ENCODE results near the gene KDM1B.
A peak's percentile ranks its signal among the peaks of the same experiment; 100 is the strongest.
"Not testable (repeated sequence)": the region's sequence is repeated elsewhere in the genome, so short reads cannot be mapped to it uniquely, and the experiment has no call there.

Gene KDM1B

GRCh38 chr6:18203786-18204185 is 48.6 kb downstream of the KDM1B start:
- no peak for DNase-seq

GRCh38 chr6:18204691-18205090 is 49.5 kb downstream of the KDM1B start:
- DNase-seq = no peak

DNA sequence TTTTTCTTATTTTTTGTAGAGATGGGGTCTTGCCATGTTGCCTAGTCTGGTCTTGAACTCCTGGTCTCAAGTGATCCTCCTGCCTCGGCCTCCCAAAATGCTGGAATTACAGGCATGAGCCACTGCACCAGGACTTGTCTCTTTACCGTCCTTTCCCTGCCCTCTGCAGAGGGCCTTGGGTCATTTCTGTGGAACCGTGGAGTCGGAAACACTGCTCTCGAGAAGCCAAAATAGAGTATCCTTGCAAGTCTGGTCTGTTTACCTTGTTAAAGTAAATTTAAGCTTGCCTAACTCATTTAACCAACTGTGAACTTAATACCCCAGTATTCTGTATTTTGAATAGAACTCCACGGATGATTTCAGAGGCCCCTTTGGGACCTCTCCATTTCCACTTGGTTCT is 51.4 kb downstream of the KDM1B start:
- no peak for DNase-seq

DNA sequence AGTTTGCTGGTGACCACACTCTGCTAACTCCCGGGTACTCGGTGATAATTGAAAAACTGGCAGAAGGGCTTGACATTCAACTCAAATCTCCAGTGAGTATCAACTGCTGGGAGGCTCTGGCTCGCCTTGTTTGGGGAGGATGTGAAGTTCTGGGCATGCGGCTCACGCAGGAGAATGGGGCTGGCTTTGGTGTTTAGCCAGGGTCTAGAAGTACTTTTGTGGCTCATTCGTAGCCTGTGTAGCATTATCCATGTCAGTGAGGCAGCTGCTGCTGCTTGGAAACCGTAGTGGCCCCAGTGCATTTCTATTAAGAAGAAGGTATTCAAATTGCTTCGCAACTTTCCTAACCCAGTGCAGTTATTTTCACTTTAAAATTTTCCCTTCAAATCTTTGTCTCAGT is 52.2 kb downstream of the KDM1B start:
- DNase-seq = no peak

DNA sequence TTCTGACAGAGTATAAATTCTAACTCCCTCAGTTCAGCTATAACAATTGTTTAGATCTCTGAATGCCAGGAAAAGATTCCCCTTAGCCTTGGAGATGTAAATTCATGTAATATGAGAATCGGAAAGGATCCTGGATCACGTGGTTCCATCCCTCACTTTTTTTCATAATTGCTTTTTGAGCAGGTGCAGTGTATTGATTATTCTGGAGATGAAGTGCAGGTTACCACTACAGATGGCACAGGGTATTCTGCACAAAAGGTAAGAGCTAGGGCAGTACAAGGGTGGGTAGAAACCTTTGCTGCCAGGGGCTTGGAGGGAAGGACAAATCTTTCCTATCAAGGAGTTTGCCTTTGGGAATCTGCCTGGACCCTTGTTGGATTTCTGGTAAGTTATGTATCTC is 52.7 kb downstream of the KDM1B start:
- no peak for DNase-seq

DNA sequence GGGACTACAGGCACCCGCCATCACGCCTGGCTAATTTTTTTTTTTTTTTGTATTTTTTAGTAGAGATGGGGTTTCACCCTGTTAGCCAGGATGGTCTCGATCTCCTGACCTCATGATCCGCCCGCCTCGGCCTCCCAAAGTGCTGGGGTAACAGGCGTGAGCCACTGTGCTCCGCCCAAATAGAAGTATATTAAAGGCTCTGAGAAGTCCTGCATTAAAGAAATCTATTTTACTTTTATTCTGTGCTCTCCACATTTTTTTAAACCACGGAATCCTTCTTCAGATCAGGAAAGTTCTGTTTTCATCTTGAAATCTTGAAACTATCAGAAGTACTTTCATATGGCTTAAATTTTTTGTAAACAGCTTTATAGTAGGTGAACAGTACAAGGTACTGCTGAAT is 53.6 kb downstream of the KDM1B start:
- DNase-seq = not testable (repeated sequence)

GRCh38 chr6:18209539-18210197 is 54.4 kb downstream of the KDM1B start:
- DNase-seq = no peak

DNA sequence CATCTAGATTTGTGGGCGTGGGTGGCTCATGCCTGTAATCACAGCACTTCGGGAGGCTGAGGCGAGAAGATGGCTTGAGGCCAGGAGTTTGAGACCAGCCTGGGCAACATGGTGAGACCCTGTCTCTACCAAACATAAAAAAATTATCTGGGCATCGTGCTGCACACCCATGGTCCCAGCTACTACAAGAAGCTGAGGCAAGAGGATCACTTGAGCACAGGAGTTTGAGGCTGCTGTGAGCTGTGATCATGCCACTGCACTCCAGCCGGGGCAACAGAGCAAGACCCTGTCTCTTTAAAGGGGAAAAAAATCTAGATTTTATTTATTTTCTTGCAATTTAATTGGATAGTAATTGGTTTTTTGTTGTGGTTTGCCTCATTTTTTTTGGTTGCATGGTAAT is 55.5 kb downstream of the KDM1B start:
- no peak for DNase-seq

GRCh38 chr6:18211338-18211737 is 56.1 kb downstream of the KDM1B start:
- peak; percentile 64 for DNase-seq

- no peak for DNase-seq
These were observed 57.0 kb downstream of the KDM1B start for GRCh38 chr6:18212231-18212630.

DNA sequence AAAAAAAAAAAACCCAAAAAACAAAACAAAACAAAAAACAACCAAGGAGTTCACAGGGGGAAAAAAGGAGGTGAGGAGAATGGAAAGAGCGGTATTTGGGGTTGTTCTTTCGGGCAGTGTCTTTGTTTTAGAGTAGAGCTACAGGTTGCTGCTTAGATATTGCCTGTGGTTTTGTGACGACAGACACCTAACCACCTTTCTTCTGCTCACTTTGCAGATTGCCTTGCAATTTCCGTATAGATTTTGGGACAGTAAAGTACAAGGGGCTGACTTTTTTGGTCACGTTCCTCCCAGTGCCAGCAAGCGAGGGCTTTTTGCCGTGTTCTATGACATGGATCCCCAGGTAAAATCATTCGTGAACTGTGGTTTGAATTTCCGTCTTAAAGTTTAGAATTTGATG is 58.2 kb downstream of the KDM1B start:
- no peak for DNase-seq

DNA sequence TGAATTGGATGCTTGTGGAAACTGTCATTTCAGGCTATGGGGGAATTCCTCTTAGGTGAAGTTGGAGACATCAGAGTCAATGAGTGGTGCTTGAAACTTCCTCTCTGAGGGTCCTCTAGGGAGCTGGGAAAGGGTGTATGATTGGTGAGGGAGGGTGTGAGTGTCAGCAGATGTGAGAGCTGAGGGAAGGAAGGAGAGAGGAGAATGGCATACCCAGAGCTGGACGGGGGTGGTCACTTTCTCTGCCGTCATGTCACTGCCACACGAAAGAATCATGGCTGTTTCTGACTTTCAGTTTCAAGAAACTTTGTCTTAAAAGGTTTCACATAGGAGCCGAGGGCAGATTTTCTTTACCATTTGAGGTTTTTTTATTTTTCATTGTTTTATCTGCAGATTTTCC is 58.8 kb downstream of the KDM1B start:
- DNase-seq = no peak

- no peak for DNase-seq
These were observed 60.2 kb downstream of the KDM1B start for GRCh38 chr6:18215436-18215835.

- no peak for DNase-seq
These were observed 61.2 kb downstream of the KDM1B start for GRCh38 chr6:18216411-18216810.

- DNase-seq = no peak
These were observed 63.0 kb downstream of the KDM1B start for GRCh38 chr6:18218233-18218632.

DNA sequence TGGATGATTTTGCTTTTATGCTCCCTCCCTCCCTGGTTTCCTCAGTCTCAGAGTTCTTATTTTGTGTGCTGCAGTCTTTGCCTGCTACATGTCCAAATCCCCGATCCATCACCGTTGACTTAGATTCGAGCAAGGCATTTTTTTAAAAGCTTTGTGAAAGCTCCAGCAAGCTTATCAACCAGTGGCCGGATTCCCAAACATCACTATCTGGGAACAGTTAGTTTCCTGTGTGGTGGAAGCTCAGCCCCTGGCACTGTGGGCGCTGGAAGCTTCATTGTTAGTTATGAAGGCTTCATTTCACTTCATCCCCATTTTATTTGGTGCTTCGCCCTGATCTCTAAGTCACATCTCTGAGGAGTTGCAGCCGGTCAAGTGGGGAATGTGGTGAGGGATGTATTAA is 64.4 kb downstream of the KDM1B start:
- DNase-seq = no peak

DNA sequence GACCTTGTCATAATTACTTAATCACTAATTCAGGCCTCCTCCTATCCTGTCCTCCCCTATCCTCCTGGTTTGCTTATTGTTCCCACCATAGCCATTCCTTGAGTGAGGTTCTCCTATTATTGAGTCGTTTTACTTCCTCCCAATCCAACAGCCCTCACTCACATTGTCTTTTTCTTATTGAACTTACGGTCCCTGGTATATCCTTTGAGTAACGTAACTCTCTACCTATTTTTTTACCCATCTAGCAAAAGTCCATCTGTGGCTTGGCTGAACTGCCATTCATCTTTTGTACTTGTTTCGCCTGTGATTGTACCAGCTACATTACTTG is 66.0 kb downstream of the KDM1B start:
- no peak for DNase-seq

- DNase-seq = not testable (repeated sequence)
These were observed 71.4 kb downstream of the KDM1B start for GRCh38 chr6:18226451-18227105.

DNA sequence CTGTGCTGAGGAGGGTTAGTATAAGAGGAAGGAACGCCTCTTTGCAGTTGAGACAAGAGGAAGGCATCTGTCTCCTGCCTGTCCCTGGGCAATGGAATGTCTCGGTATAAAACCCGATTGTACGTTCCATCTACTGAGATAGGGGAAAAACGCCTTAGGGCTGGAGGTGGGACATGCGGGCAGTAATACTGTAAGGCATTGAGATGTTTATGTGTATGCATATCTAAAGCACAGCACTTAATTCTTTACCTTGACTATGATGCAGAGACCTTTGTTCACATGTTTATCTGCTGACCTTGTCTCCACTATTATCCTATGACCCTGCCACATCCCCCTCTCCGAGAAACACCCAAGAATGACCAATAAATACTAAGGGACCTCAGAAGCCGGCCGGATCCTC is 71.9 kb downstream of the KDM1B start:
- not testable (repeated sequence) for DNase-seq

DNA sequence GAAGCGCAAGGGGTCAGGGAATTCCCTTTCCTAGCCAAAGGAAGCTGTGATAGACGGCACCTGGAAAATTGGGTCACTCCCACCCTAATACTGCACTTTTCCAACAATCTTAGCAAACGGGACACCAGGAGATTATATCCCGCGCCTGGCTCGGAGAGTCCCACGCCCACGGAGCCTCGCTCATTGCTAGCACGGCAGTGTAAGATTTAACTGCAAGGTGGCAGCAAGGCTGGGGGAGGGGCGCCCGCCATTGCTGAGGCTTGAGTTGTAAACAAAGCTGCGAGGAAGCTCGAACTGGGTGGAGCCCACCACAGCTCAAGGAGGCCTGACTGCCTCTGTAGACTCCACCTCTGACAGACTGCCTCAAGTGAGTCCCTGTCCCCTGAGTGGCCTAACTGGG is 73.4 kb downstream of the KDM1B start:
- DNase-seq = not testable (repeated sequence)

- not testable (repeated sequence) for DNase-seq
These were observed 76.6 kb downstream of the KDM1B start for GRCh38 chr6:18231856-18232255.

DNA sequence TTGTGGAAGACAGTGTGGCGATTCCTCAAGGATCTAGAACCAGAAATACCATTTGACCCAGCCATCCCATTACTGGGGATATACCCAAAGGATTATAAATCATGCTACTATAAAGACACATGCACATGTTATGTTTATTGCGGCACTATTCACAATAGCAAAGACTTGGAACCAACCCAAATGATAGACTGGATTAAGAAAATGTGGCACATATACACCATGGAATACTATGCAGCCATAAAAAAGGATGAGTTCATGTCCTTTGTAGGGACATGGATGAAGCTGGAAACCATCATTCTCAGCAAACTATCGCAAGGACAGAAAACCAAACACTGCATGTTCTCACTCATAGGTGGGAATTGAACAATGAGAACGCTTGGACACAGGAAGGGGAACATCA is 78.5 kb downstream of the KDM1B start:
- not testable (repeated sequence) for DNase-seq

DNA sequence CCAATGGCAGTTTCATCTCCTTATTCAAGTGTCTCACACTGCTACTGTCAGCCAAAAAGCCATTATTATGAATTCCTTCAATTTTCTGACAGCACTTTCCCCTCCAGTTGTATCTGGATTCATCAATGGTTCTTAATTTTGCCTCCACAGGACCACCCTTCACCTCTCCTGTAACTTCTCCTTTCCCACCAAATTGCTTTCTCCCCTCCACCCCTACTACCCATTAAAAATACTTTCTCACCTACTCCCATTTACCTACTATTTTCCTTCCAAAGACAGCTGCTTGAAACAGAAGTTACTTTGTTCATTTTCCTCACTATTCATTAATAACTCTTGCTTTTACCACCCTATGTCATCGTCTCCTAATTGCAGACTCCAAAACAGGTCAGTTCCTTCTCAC is 79.3 kb downstream of the KDM1B start:
- DNase-seq = no peak

GRCh38 chr6:18235524-18235923 is 80.3 kb downstream of the KDM1B start:
- no peak for DNase-seq

DNA sequence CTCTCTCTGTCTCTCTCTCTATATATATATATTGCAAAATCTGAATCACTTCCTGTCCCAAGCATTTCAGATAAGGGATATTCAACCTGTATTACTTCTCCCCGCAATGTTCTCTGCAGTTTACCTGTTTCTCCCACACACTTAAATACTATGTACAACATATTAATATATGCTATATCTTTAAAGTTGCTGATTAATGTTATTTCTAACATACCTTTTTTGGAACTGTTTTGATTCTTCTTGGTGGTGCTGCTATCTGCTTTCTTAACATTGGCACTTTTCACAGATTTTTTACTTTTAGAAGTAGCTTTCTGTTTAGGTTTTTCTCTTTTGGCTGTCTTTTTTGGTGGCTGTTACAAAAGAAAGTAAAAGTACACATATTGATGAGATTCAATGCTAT is 81.9 kb downstream of the KDM1B start:
- no peak for DNase-seq

Measured in activated effector memory CD4-positive, alpha-beta T cell treated with anti-CD3 and anti-CD28 coated beads, Interleukin-2, amount 50 U/mL, for 16 hours (primary cell).